Ovary (tissue), 9 donors: ENCODE results near the gene HSD17B11. TPM values are rescaled to one million over a fixed set of nuclear protein-coding genes. Genes with fewer than 3 reads are reported as not detected.
"Not testable (repeated sequence)": the region's sequence is repeated elsewhere in the genome, so short reads cannot be mapped to it uniquely, and the experiment has no call there.

Experiments
- DNase-seq, 5 donors: peaks; one replicate each; pipeline ENCODE4 v3.0.0-alpha.2; 2019 to 2020
- H3K27ac ChIP-seq, 2 donors: fragments of 200-600 bp; one replicate each; pipeline versions ENCODE4 v1.5.1 to v1.8.0; 2019 to 2022
- H3K27me3 ChIP-seq: fragments of 200-600 bp; one replicate; pipeline ENCODE4 v1.8.0; 2022
- H3K36me3 ChIP-seq: fragments of 200-600 bp; sonication (generic); one replicate; pipeline ENCODE4 v1.5.1; 2019
- H3K4me1 ChIP-seq: one replicate; pipeline ENCODE4 v1.8.1; 2013; ENCODE audit warnings: mild to moderate bottlenecking, moderate library complexity; ENCODE audit not compliant: insufficient read depth
- H3K4me3 ChIP-seq: fragments of 200-600 bp; sonication (generic); one replicate; pipeline ENCODE4 v1.5.1; 2017
- H3K9me3 ChIP-seq, 2 donors: fragments of 200-600 bp in 1 of 2; sonication (generic) in 1 of 2; one replicate each; pipeline versions ENCODE4 v1.5.1 to v1.8.1; 2013 to 2019; ENCODE audit warnings: mild to moderate bottlenecking in 1 of 2, moderate library complexity in 1 of 2
- EP300 ChIP-seq: sonication (generic); formaldehyde crosslinking; IDR thresholded peaks from one replicate; pipeline ENCODE4 v1.6.1; 2017; ENCODE audit warnings: antibody characterized with exemption
- POLR2A ChIP-seq: fragments of 450-650 bp; IDR thresholded peaks from one replicate; pipeline ENCODE4 v1.6.1; 2017; ENCODE audit warnings: antibody characterized with exemption, mild to moderate bottlenecking, moderate library complexity
- WGBS, 3 donors: extraction: QIAGEN DNeasy Blood & Tissue Kit in 1 of 3; methylation state at CpG; one replicate each; pipeline versions ENCODE4 v1.1.5 to v1.1.7; 2013 to 2017; 5-methylcytosine and 5-hydroxymethylcytosine counted together
- intact Hi-C, 4 donors: fragments of 100-400 bp; cut with DNase I; formaldehyde crosslinking; loops; one replicate each; pipeline versions ENCODE4 v1.11.0 to v1.15.1; 2022 to 2023
- polyA plus RNA-seq, 2 donors: library from polyadenylated mRNA; stranded (reverse); fragments of 200-250 nt in 1 of 2; fragments of 350-450 nt in 1 of 2; fragmentation: Illumina TruSeq in 1 of 2; extraction: RNeasy Lipid Tissue Mini Kit (QIAGEN cat#74804) in 1 of 2; gene quantifications; one replicate each; pipeline ENCODE4 v1.2.3, GENCODE V29; 2013 to 2014
- total RNA-seq, 7 donors: library from RNA; depleted of rRNA in 2 of 7; stranded (reverse); fragments of >200 nt in 2 of 7; fragmentation: NEBNext Ultra II Directional in 3 of 7; extraction: Animal tissue kit (Norgen Biotek cat#: 25700) in 3 of 7; gene quantifications; one replicate each; pipeline versions ENCODE4 v1.1.0 to v1.2.4, GENCODE V29; 2016 to 2023
- TF ChIP-seq, protein P1 (sequence below), 3 donors: fragments of 450-650 bp in 2 of 3; fragments of 200-600 bp in 1 of 3; IDR thresholded peaks; one replicate each; pipeline versions ENCODE4 v1.5.1 to v1.8.0; 2016 to 2022; ENCODE audit warnings: antibody characterized with exemption in 3 of 3, mild to moderate bottlenecking in 1 of 3
- donor health status: DM: no; HTN: no; CAD: no; lungs with moderate emphysema.
- donor health status: DM: no; HTN: no; CAD: no.
- donor health status: Bipolar disorder and iron deficiency.
- donor health status: DM: yes; HTN: yes; CAD: no.
- donor health status: DM: no; HTN: no; CAD: no.
- donor health status: DM: yes; HTN: yes; CAD: no.

The HSD17B11 gene
- total and polyA plus RNA-seq, 9 donors: 33.0 to 106 (median 51.7) TPM

- H3K36me3 ChIP-seq: no peaks in the 10 kb centered on the region
- H3K9me3 ChIP-seq: no peaks in the 10 kb centered on the region
- TF ChIP-seq, protein P1, sequence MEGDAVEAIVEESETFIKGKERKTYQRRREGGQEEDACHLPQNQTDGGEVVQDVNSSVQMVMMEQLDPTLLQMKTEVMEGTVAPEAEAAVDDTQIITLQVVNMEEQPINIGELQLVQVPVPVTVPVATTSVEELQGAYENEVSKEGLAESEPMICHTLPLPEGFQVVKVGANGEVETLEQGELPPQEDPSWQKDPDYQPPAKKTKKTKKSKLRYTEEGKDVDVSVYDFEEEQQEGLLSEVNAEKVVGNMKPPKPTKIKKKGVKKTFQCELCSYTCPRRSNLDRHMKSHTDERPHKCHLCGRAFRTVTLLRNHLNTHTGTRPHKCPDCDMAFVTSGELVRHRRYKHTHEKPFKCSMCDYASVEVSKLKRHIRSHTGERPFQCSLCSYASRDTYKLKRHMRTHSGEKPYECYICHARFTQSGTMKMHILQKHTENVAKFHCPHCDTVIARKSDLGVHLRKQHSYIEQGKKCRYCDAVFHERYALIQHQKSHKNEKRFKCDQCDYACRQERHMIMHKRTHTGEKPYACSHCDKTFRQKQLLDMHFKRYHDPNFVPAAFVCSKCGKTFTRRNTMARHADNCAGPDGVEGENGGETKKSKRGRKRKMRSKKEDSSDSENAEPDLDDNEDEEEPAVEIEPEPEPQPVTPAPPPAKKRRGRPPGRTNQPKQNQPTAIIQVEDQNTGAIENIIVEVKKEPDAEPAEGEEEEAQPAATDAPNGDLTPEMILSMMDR (IDR thresholded peaks at IDR 0.05): no peak
- TF ChIP-seq POLR2A (peak; percentile 94), EP300 (no peak)
- intact Hi-C loops: no loop called here
- H3K27ac ChIP-seq: peak within 1 kb of the TSS; percentile 84
- no peaks in the 10 kb centered on the region for H3K27me3 ChIP-seq
- H3K4me1 ChIP-seq: peaks cover 14% of the 10 kb centered on the region
- peak within 1 kb of the TSS; percentile 97 for H3K4me3 ChIP-seq
- peak; percentile 94 to 97 (median 95) for DNase-seq
- 1% methylated on average over 56 to 58 of the region's 58 CpGs for WGBS, 3 donors
Observed at GRCh38 chr4:87422104-87423052, 31.4 kb upstream of the HSD17B11 start, which contains the start of gene NUDT9. Gene NUDT9 (plus strand): TSS chr4:87422573. CDS start chr4:87422906, 333 bp downstream.

- intact Hi-C loops: no loop called here
- Histone ChIP-seq H3K4me3 (no peak overlapping the region), H3K27ac (no peak overlapping the region), H3K27me3 (no peaks in the 10 kb centered on the region), H3K4me1 (peaks cover 13% of the 10 kb centered on the region), H3K9me3 (no peaks in the 10 kb centered on the region), H3K36me3 (no peaks in the 10 kb centered on the region)
- 59 to 62% (median 62%) methylated on average over 4 of the region's 4 CpGs for WGBS, 3 donors
- no peak for DNase-seq
- TF ChIP-seq, protein P1 (IDR thresholded peaks at IDR 0.05): no peak
- no peak for TF ChIP-seq EP300
Observed at GRCh38 chr4:87420276-87420830, 29.4 kb upstream of the HSD17B11 start.

- no peak overlapping the region for H3K27ac ChIP-seq
- TF ChIP-seq EP300 (no peak), POLR2A (no peak)
- TF ChIP-seq, protein P1 (IDR thresholded peaks at IDR 0.05): no peak
- WGBS, 3 donors: 25 to 28% (median 25%) methylated on average over 5 of the region's 5 CpGs
- H3K4me3 ChIP-seq: no peak overlapping the region
- intact Hi-C loops: no loop called here
- no peak for DNase-seq
- peaks cover 8% of the 10 kb centered on the region for H3K4me1 ChIP-seq
- H3K27me3 ChIP-seq: no peaks in the 10 kb centered on the region
- H3K9me3 ChIP-seq: no peaks in the 10 kb centered on the region
- no peaks in the 10 kb centered on the region for H3K36me3 ChIP-seq
Observed at GRCh38 chr4:87419578-87420249, 28.7 kb upstream of the HSD17B11 start.

DNA sequence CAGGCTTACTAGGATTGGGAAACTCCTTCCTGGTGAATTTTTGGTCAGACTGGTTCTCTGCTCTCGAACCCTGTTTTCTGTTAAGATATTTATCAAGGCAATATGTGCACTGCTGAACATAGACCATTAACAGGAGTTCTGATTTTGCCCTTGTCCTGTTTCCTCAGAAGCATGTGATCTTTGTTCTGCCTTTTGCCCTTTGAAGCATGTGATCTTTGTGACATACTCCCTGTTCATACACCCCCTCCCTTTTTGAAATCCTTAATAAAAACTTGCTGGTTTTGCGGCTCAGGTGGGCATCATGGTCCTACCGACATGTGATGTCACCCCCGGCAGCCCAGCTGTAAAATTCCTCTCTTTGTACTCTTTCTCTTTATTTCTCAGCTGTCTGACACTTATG is 27.4 kb upstream of the HSD17B11 start:
- H3K4me3 ChIP-seq, H3K36me3 ChIP-seq, H3K9me3 ChIP-seq, intact Hi-C loops, H3K4me1 ChIP-seq, DNase-seq, H3K27me3 ChIP-seq, H3K27ac ChIP-seq: not testable (repeated sequence)
- WGBS, 3 donors: 89 to 94% (median 93%) methylated on average over 4 of the region's 4 CpGs
